Measurements from ENCODE around the gene GNMT.

DNA sequence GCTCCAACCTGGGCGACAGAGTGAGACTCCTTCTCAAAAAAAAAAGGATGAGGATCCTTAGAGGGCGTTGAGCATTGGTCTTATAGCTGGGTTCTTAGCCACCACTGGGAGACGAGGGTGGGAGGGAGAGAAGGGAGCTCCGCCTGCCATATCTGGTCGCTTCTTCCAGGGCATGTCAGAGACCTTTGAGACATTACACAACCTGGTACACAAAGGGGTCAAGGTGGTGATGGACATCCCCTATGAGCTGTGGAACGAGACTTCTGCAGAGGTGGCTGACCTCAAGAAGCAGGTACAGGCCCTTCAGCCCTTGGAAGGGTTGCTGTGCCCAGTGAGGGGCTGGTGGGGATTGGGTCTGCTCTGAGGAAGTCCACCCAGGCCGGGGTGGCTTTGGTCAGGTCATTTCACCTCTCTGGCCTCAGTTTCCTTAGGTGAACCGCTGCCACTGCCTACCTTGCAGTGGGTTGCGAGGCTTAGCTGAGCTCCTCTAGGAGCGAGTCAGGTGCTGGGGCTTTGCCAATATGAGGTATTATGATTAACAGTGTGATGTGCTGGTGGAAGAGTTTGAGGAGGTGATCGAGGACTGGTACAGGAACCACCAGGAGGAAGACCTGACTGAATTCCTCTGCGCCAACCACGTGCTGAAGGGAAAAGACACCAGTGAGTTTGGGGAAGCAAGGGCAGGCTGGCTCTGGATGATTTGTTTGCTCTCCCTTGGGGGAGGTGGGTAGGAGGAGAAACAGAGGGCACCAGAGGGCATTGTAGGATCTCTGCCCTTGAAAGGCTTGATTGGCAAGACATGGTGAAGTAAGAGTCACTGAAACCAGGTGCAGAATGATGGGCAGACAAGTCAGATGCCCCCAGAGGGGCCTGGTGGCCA lies 22.8 kb upstream of the GNMT start:
- TF ChIP-seq YY1 (IDR thresholded peaks at IDR 0.05; ENCODE audit: low read depth, low read length) (no peak), SPI1 (IDR thresholded peaks at IDR 0.05; ENCODE audit: borderline replicate concordance, insufficient read depth, low read depth, low read length) (no peak), GABPA (IDR thresholded peaks at IDR 0.05; ENCODE audit: low read depth) (no peak), CTCF (IDR thresholded peaks at IDR 0.05 in 2 of 3, conservative IDR thresholded peaks at IDR 0.05 in 1 of 3; ENCODE audit: control insufficient read depth in 2 of 3, extremely low read depth in 1 of 3, insufficient read depth in 1 of 3, low read depth in 3 of 3, low read length in 3 of 3) (no peak), POLR2A (IDR thresholded peaks at IDR 0.05; ENCODE audit: low read depth, low read length) (no peak; the same call in 1 of the 2 replicates), BACH1 (IDR thresholded peaks at IDR 0.05; ENCODE audit: borderline replicate concordance) (no peak), CBX3 (IDR thresholded peaks at IDR 0.05; ENCODE audit: borderline replicate concordance, low read depth) (no peak)
